SK-N-MC (cell line): ENCODE results near the gene CST9.

ENCODE experiments used
- DNase-seq: peaks from one replicate; pipeline ENCODE4 v3.0.0-alpha.2; 2011; ENCODE audit warnings: low read depth, low spot score
- H3K27ac ChIP-seq: fragments of 200-600 bp; sonication (generic); 2 replicates; pipeline ENCODE4 v1.5.1; 2016; ENCODE audit warnings: mixed run types
- H3K36me3 ChIP-seq: fragments of 200-600 bp; sonication (generic); 2 replicates; pipeline ENCODE4 v1.6.1; 2017; ENCODE audit warnings: antibody characterized with exemption, low read length, mixed read lengths; ENCODE audit not compliant: insufficient read depth
- H3K4me3 ChIP-seq: fragments of 200-600 bp; sonication (generic); 2 replicates; pipeline ENCODE4 v1.5.1; 2016
- H3K9ac ChIP-seq: fragments of 200-600 bp; sonication (generic); 2 replicates; pipeline ENCODE4 v1.8.0; 2017; ENCODE audit warnings: mixed run types, mixed read lengths; ENCODE audit not compliant: insufficient read length
- H3K9me3 ChIP-seq: fragments of 200-600 bp; sonication (generic); 2 replicates; pipeline ENCODE4 v1.6.1; 2017; ENCODE audit warnings: low read depth, mild to moderate bottlenecking, antibody characterized with exemption, low read length, moderate library complexity, mixed read lengths
- EZH2 ChIP-seq: fragments of 200-600 bp; sonication (generic); IDR thresholded peaks from one replicate; pipeline ENCODE4 v1.6.1; 2017; ENCODE audit warnings: antibody characterized with exemption
- FOXP2 ChIP-seq: optimal IDR thresholded peaks from 2 replicates; pipeline ENCODE3; 2011; ENCODE audit warnings: mild to moderate bottlenecking, moderate library complexity; ENCODE audit not compliant: insufficient read depth; ENCODE audit errors: extremely low read length, control extremely low read depth
- POLR2AphosphoS5 ChIP-seq: IDR thresholded peaks from 2 replicates; pipeline ENCODE4 v1.6.1; 2012; ENCODE audit warnings: mild to moderate bottlenecking, low read depth, low read length, borderline replicate concordance

Gene CST9

DNA sequence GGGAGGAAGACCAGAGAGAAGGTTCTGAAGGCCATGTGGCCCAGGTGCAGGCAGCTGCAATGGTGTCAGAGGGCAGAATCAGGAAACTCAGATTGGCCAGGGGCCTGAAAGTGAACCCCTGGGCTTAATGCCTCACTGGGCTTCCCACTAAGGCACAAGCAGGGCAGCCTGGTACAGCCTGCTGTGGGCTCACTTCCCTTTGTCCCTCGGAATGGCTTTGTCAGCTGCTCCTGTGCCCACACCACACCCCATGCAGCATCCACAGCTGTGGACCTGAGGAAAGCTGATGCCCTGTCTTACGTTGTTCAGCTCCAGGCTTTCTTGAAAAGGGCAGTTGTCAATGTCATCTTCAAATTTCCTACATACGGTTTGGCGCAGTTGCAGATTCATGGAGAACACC is 2.4 kb downstream of the CST9 start:
- Histone ChIP-seq H3K9me3 (no peaks in the 10 kb centered on the region), H3K9ac (no peak overlapping the region), H3K27ac (no peak overlapping the region), H3K4me3 (no peak overlapping the region), H3K36me3 (no peaks in the 10 kb centered on the region)
- DNase-seq: no peak
- TF ChIP-seq POLR2AphosphoS5 (no peak), EZH2 (no peak), FOXP2 (no peak)

DNA sequence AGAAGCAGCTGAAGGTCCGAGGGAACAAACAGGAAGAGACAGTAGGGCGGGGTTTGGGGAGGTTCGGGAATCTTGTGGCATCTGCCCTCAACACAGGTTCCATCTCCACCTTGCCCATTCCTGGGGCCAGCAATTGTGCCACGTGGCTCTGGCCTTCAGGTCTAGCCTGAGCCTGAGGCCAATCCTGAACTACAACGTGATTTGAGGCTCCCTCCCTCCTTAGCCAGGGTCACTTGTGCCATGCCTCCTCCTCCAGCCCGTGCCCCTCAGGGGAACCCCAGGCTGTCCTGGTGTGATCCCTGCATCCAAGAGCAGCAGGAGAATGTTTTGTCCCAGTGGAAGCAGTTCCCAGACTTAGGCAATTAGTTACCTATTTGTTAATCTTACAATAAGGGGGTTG is 3.0 kb downstream of the CST9 start:
- no peak overlapping the region for H3K4me3 ChIP-seq
- H3K27ac ChIP-seq: no peak overlapping the region
- H3K36me3 ChIP-seq: no peaks in the 10 kb centered on the region
- no peak overlapping the region for H3K9ac ChIP-seq
- DNase-seq: no peak
- no peaks in the 10 kb centered on the region for H3K9me3 ChIP-seq
- TF ChIP-seq POLR2AphosphoS5 (no peak), EZH2 (no peak), FOXP2 (no peak)

DNA sequence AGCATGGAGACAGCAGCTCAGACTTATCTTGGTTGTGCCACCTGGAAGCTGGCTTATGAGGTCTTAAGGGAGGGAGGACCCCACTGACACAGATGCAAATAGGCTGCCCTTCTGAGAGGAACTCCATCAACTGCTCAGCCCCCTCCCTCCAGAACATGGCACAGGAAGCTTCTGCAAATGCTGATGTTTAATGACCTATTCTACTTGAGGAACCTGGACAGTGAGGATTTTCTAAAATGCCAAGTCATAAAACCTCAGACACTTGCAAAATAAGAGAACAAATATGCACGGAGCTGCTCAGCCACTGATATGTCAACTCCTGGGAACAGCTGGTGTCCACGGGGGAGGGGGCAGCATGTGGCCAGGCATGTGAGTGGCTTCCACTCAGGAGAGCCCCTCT is 3.5 kb downstream of the CST9 start:
- H3K9ac ChIP-seq: no peak overlapping the region
- no peaks in the 10 kb centered on the region for H3K36me3 ChIP-seq
- H3K4me3 ChIP-seq: no peak overlapping the region
- no peak overlapping the region for H3K27ac ChIP-seq
- H3K9me3 ChIP-seq: no peaks in the 10 kb centered on the region
- no peak for DNase-seq
- TF ChIP-seq EZH2 (no peak), POLR2AphosphoS5 (no peak), FOXP2 (no peak)

DNA sequence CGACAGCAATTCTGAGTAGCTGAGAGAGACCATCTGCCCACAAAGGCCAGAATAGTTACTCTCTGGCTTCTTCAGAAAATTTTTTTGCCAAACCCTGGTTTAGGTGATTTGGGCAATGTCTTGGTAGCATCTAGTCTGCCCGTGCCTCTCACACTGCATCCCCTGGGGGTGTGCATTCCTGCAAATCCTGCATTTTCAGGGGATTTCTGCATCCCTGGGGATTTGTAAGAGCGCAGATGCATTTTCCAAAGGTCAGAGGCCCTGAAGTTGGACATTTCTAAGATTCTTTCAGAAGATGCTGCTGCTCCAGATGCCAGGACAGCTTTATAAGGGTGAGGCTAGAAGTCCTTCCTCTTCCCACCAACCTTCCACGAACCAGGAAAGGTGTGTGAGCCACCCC is 4.0 kb downstream of the CST9 start:
- no peak overlapping the region for H3K4me3 ChIP-seq
- H3K27ac ChIP-seq: no peak overlapping the region
- H3K36me3 ChIP-seq: no peaks in the 10 kb centered on the region
- TF ChIP-seq POLR2AphosphoS5: no peak
- no peak for TF ChIP-seq EZH2
- no peak for TF ChIP-seq FOXP2
- no peak overlapping the region for H3K9ac ChIP-seq
- H3K9me3 ChIP-seq: no peaks in the 10 kb centered on the region
- DNase-seq: no peak

DNA sequence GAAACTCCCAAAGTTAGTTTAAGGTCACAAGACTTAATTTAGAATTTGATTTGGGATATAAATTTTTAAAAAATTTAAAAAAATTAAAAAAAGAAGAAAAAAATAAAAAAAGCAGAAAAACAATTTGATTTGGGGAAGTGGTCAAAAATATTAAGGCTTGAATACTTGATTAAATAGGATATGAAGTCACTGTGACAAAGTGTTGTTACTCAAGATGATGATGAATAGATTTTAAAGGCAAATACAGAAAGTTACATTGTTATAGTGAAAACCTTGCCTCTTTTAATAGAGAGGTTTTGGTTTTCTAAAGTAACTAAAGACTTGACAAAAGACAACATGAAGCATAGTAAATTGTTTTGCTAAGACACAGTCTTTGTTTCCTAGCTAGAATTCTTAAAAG is 7.2 kb downstream of the CST9 start:
- no peak overlapping the region for H3K27ac ChIP-seq
- no peak for DNase-seq
- no peak overlapping the region for H3K4me3 ChIP-seq
- TF ChIP-seq POLR2AphosphoS5 (no peak), FOXP2 (no peak), EZH2 (no peak)
- H3K36me3 ChIP-seq: no peaks in the 10 kb centered on the region
- H3K9ac ChIP-seq: no peak overlapping the region
- H3K9me3 ChIP-seq: no peaks in the 10 kb centered on the region

DNA sequence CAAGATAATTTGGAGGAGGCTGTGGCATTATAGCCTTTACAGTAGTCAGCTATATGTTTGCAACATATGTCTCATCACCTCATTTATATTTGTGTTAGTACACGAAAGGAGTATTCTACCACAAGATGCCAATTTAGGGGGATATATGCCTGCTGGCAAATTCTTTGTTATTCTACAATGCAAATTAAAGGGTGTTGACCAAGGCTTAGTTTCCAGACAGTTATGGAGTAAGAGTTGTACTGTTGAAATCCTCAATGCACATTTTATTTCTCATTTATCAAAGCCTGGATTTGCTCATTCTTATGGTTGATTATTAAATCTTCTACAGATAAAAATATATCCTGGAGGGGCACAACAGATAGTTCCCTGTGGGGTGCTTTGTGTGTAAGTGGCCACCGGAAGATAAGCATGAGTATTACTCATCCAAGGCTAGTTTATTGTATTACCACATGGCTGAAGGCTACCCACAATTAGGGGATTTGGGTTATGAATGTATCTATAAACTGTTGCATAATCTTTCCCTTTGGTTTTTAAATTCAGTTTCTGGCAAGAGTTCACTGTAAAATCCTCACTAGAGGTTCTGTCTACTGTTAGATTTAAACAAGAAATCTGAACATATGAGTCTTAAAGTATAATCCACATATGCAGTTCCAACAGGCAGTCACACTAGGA is 9.0 kb downstream of the CST9 start:
- Histone ChIP-seq H3K4me3 (no peak overlapping the region), H3K36me3 (no peaks in the 10 kb centered on the region), H3K9me3 (no peaks in the 10 kb centered on the region), H3K9ac (no peak overlapping the region), H3K27ac (no peak overlapping the region)
- TF ChIP-seq POLR2AphosphoS5 (no peak), EZH2 (no peak), FOXP2 (no peak)
- no peak for DNase-seq

DNA sequence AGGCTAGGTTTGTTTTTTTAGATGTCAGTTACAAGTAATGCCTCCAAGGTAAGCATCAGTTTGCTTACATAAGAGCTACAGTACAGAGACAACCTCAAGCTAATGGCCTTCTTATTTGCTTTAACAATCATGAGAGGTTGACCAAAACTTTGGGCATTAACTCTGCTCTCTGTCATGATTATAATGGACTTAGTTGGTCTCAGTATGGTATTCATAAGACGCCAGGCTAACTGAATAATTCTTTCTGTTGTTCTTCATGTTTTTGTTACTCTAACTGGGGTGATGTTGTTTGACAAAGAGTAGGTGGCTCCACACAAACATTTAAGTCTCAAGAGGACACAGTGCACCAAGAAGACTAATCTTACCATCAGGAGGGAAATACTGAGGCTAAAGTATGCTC is 9.8 kb downstream of the CST9 start:
- H3K9ac ChIP-seq: no peak overlapping the region
- no peak for DNase-seq
- no peaks in the 10 kb centered on the region for H3K9me3 ChIP-seq
- H3K27ac ChIP-seq: no peak overlapping the region
- H3K36me3 ChIP-seq: no peaks in the 10 kb centered on the region
- TF ChIP-seq FOXP2 (no peak), EZH2 (no peak), POLR2AphosphoS5 (no peak)
- H3K4me3 ChIP-seq: no peak overlapping the region

DNA sequence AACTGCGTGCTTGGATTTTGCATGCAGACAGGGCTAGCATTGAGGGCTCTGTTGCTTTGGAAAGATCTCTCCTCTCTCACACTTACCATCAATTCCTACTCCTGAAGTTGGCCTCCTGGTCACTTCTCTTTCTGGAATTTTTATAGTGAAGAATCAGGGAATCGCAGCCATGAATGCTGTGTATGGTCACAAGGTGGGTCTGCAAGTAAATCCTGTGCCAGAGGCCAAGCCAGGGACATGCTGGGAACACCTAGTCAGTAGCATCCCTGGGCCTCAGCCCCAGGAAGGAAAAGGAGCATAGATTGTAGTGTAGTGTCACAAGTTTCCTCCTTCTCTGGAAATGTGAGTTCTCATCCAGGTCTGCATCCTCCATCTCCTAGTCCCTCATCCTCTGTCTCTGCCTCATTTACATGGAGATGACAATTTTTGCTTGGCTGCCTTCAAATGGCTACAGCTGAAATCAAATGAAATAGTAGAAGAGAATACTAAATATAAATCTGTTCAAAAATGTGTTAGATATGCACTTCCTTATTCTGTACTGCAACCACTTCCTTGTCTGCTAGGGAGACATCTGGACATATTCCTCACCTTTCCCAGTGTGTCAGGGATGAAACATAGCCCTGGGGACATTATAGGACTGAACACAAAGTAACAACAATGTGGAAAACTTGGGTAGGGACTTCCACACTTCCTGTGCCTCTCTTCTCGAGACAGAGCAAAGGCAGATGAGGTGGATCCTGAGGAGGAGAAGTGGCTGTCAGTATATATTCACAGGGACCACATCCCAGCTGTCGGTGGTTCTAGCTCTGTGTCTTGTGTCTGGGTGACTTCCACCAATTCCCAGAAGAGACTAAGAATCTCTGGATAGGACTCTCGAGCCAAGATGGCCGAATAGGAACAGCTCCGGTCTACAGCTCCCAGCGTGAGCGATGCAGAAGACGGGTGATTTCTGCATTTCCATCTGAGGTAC is 17.0 kb downstream of the CST9 start:
- DNase-seq: no peak

More for the DNA sequence above, 17.0 kb downstream of the CST9 start:
- Histone ChIP-seq H3K4me3 (no peak overlapping the region), H3K9ac (no peak overlapping the region), H3K27ac (no peak overlapping the region), H3K36me3 (no peaks in the 10 kb centered on the region), H3K9me3 (no peaks in the 10 kb centered on the region)
- TF ChIP-seq EZH2 (no peak), FOXP2 (no peak), POLR2AphosphoS5 (no peak)
